GM19397 (cell line): ENCODE data around the gene CABP4.

Experiments used
- ATAC-seq: cut with Tn5 transposase; IDR thresholded peaks from one replicate; pipeline ENCODE4 v1.9.1; 2021; ENCODE audit warnings: mild to moderate bottlenecking, moderate library complexity; ENCODE audit not compliant: unreplicated experiment

The CABP4 gene

DNA sequence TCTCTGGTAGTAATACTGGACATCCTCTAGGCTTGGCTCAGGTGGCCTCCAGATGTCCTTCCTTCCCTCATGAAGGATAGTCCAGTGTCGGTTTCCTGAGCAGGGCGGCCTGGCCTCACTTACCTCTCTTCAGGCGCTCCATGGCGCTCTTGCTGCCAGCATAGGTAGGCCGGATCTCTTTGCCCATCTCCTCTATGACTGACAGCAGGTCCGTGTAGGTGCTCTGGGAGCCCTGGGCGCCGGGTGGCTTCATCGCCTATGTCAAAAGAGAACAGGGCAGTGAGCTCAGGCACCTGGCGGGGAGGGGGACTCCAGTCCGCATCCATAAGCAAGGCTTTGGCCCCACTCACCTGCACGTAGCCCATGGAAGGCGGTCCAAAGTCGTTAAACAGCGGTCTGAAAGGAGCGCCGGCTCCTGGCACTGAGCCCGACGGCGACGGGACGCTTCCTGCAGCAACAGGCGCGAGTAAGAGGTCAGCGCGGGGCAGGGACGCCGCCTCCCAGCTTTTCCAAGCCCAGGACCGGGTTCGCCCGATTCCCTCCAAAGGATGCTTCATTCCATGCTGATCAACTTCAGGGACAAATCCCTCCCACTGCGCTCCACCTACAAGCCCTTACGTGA is 52.2 kb downstream of the CABP4 start:
- ATAC-seq, result no peak

DNA sequence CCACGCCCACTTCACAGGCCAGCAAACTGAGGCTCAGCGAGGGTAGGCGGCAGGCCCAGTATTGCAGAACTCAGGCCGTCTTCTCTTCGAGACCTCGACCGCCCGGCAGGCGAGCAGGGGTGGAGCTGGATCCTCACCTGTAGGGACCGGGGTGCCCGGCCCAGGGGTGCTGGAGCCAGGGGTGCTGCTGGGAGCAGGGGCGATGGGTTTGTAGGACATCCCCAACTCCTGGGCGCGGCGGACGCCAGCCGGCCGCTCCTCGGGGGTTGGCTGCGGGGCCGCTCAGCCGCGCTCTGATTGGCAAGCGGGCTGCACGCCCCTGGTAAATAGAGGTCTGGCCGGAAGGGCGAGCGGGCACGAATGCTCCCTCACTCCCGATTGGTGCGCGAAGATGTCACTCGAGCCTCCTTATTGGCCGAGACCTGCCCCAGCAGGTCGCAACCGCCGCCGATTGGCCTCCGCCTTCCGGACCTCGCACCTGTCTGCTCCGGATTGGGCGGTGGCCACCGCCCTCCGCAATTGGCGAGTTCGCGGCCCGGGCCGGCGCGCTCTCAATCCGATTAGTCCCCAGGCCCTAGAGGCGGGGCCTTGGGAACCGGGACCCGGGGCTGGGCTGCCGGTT is 52.8 kb downstream of the CABP4 start, which contains the start of gene CDK2AP2:
Gene CDK2AP2, minus strand, starts transcription at position 299 of the 622 bp plus-strand sequence. Its CDS starts 80 bp downstream, at position 219.
- ATAC-seq, result peak; percentile 75

DNA sequence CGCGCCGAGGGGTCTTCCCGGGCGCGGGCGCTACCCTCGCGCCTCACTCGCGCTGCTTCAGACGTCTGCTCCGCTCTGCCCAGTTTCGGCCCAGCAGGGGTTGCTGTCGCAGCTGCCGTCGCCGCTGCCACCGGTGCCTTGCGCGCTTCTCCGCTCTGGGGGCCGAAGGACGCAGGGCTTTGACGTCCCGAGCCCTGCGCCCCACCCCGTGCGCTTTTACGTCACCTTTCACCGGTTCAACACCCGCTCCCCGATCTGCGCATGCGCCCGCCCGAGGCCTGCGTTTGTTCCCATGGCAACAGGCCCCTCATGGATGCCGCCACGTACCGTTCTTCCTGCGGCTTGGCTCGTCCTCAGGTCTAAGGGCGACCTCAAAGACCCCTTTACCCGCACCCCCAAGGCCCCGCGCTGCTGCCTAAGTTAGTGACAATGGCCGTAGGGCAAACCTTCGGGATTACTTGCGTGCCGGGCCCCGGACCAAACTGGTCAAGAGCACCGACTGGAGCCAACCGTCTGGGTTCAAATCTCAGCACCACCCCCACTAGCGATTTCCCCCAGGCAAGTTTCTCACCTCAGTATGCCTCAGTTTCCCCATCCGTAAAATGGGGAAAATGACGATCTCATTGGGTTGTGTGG is 53.5 kb downstream of the CABP4 start:
- ATAC-seq, result peak; percentile 41

DNA sequence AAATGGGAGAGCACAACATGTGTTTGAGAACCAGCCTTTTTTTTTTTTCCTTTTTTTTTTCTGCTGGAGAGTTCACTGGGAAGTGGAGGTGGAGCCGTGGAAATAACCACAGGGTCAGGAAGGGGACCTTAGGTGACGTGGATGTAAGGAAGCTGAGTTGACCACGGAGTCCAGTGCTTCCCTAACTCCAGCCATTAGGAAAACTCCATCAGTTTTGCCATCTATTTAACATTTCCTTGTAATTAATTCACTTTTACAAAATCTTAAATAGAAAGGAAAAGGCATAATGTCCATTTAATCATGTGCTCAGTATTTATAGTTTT is 54.8 kb downstream of the CABP4 start:
- no peak for ATAC-seq
